ENCODE results near the gene LRRC28.

DNA sequence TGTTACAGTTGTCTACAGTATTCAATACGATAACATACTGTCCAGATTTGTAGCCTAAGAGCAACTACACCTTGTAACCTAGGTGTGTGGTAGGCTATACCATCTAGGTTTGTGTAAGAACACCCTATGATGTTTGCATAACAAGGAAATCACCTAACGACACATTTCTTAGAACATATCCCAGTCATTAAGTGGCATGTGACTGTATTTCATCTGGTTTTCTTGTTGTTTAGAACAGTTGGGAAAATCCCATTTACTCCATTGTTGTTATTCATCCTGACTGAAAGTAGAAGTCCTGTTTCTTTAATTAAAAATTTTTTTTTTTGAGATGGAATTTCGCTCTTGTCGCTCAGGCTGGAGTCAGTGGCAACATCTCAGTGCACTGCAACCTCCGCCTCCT is 31.3 kb downstream of the LRRC28 start:
- TF ChIP-seq, protein P1, sequence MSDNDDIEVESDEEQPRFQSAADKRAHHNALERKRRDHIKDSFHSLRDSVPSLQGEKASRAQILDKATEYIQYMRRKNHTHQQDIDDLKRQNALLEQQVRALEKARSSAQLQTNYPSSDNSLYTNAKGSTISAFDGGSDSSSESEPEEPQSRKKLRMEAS (IDR thresholded peaks at IDR 0.05; ENCODE audit: low read depth, low read length) = no peak
- TF ChIP-seq ZNF274 (IDR thresholded peaks at IDR 0.05; ENCODE audit: insufficient read depth, insufficient read length) = no peak
- no peak for TF ChIP-seq MXI1 (IDR thresholded peaks at IDR 0.05; ENCODE audit: low read depth, low read length)
- TF ChIP-seq, protein P2, sequence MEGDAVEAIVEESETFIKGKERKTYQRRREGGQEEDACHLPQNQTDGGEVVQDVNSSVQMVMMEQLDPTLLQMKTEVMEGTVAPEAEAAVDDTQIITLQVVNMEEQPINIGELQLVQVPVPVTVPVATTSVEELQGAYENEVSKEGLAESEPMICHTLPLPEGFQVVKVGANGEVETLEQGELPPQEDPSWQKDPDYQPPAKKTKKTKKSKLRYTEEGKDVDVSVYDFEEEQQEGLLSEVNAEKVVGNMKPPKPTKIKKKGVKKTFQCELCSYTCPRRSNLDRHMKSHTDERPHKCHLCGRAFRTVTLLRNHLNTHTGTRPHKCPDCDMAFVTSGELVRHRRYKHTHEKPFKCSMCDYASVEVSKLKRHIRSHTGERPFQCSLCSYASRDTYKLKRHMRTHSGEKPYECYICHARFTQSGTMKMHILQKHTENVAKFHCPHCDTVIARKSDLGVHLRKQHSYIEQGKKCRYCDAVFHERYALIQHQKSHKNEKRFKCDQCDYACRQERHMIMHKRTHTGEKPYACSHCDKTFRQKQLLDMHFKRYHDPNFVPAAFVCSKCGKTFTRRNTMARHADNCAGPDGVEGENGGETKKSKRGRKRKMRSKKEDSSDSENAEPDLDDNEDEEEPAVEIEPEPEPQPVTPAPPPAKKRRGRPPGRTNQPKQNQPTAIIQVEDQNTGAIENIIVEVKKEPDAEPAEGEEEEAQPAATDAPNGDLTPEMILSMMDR (IDR thresholded peaks at IDR 0.05 in 2 of 3, conservative IDR thresholded peaks at IDR 0.05 in 1 of 3; ENCODE audit: control insufficient read depth in 2 of 3, extremely low read depth in 1 of 3, insufficient read depth in 1 of 3, low read depth in 3 of 3, low read length in 3 of 3) = no peak
- no peak for TF ChIP-seq POLR2A (IDR thresholded peaks at IDR 0.05; ENCODE audit: low read depth, low read length)
- no peak for TF ChIP-seq USF2 (IDR thresholded peaks at IDR 0.05; ENCODE audit: borderline replicate concordance, low read depth, low read length)
